HCT116 (cell line): ENCODE data around the gene COL20A1. TPM values are rescaled to one million over a fixed set of nuclear protein-coding genes. Genes with fewer than 3 reads are reported as not detected.

Experiments used
- ATAC-seq: fragments of 200-7000 bp; cut with Tn5 transposase; 2 replicates; pipeline ENCODE4 v1.9.1; 2020; ENCODE audit warnings: mild to moderate bottlenecking, moderate library complexity
- BruUV-seq: library from RNA; stranded (reverse); fragments of 400-500 nt; replicated peaks from 2 replicates; lab custom pipeline; 2021; lab: Mats Ljungman, UMichigan
- CTCF ChIA-PET: fragments of 300-600 bp; sonication (Branson Sonifier 250); formaldehyde crosslinking; loops from one replicate; lab custom pipeline; 2021; ENCODE audit warnings: antibody characterized with exemption; lab: Charles Lee
- POLR2A ChIA-PET: fragments of 300-600, 350-600 bp; sonication (Branson Sonifier 250); formaldehyde crosslinking; loops from one replicate; lab custom pipeline; 2021; ENCODE audit warnings: antibody characterized with exemption; lab: Charles Lee
- RAD21 ChIA-PET, 2 experiments: fragments of 300-600 bp; sonication (Branson Sonifier 250); formaldehyde crosslinking; loops; one replicate each; lab custom pipeline; 2023; ENCODE audit warnings: low total read pairs in 2 of 2; ENCODE audit not compliant: uncharacterized antibody in 2 of 2, unreplicated experiment in 2 of 2, low non-redundant PET in 1 of 2; lab: Charles Lee
- DNase-seq: peaks from one replicate; pipeline ENCODE4 v3.0.0-alpha.2; 2010; ENCODE audit warnings: low read depth, low spot score
- H2AFZ ChIP-seq: fragments of 200-600 bp; shearing (Covaris generic), sonication (generic); 2 replicates; pipeline ENCODE4 v1.6.1; 2017; ENCODE audit warnings: low read depth, mixed run types, mixed read lengths, antibody characterized with exemption, low read length; ENCODE audit not compliant: poor library complexity, severe bottlenecking
- H3K27ac ChIP-seq: 2 replicates; pipeline ENCODE4 v1.5.1; 2012; ENCODE audit warnings: low read depth, low read length
- H3K27me3 ChIP-seq: fragments of 200-600 bp; sonication (generic); 2 replicates; pipeline ENCODE4 v1.6.1; 2016; ENCODE audit warnings: mixed run types, low read length, mixed read lengths; ENCODE audit not compliant: insufficient read depth
- H3K36me3 ChIP-seq, 2 experiments: fragments of 200-500 bp in 1 of 2; fragments of 200-600 bp in 1 of 2; sonication (Bioruptor generic) in 1 of 2; sonication (generic) in 1 of 2; 2 replicates each; pipeline versions ENCODE4 v1.5.1 to v1.6.1; 2014 to 2016; ENCODE audit warnings: low read length in 2 of 2, inconsistent platforms in 1 of 2, mixed read lengths in 1 of 2, mixed run types in 1 of 2; ENCODE audit not compliant: insufficient read depth in 2 of 2, control insufficient read depth in 1 of 2
- H3K4me1 ChIP-seq, 2 experiments: fragments of 200-600 bp in 1 of 2; sonication (generic) in 1 of 2; 2 replicates each; pipeline versions ENCODE4 v1.5.1 to v1.6.1; 2012 to 2017; ENCODE audit warnings: low read length in 2 of 2, inconsistent platforms in 1 of 2, mild to moderate bottlenecking in 1 of 2, mixed read lengths in 1 of 2, mixed run types in 1 of 2, moderate library complexity in 1 of 2; ENCODE audit not compliant: insufficient read depth in 2 of 2, control insufficient read depth in 1 of 2
- H3K4me2 ChIP-seq: fragments of 200-600 bp; sonication (generic); 2 replicates; pipeline ENCODE4 v1.6.1; 2017; ENCODE audit warnings: mixed run types, low read length, mixed read lengths
- H3K4me3 ChIP-seq, 2 experiments: fragments of 200-600 bp in 1 of 2; sonication (generic) in 1 of 2; replicated peaks in 1 of 2; 2 replicates each; pipeline ENCODE4 v1.5.1; 2011 to 2016; ENCODE audit warnings: low read length in 2 of 2, control low read depth in 1 of 2, low read depth in 1 of 2, mild to moderate bottlenecking in 1 of 2, mixed read lengths in 1 of 2, mixed run types in 1 of 2
- H3K79me2 ChIP-seq: fragments of 200-600 bp; sonication (generic); 2 replicates; pipeline ENCODE4 v1.6.1; 2017; ENCODE audit warnings: mild to moderate bottlenecking, mixed run types, low read length, moderate library complexity, mixed read lengths; ENCODE audit not compliant: insufficient read depth
- H3K9ac ChIP-seq: fragments of 200-600 bp; sonication (generic); 2 replicates; pipeline ENCODE4 v1.6.1; 2016; ENCODE audit warnings: low read length, mixed read lengths
- H3K9me2 ChIP-seq: fragments of 200-600 bp; sonication (generic), shearing (Covaris generic); 2 replicates; pipeline ENCODE4 v1.6.1; 2017; ENCODE audit warnings: mixed run types, mild to moderate bottlenecking, moderate library complexity; ENCODE audit not compliant: insufficient read depth
- H3K9me3 ChIP-seq, 2 experiments: fragments of 200-500 bp in 1 of 2; fragments of 200-600 bp in 1 of 2; sonication (Bioruptor generic) in 1 of 2; sonication (generic) in 1 of 2; 2 replicates each; pipeline ENCODE4 v1.6.1; 2014 to 2017; ENCODE audit warnings: low read length in 2 of 2, mixed read lengths in 2 of 2, inconsistent platforms in 1 of 2, low read depth in 1 of 2, mild to moderate bottlenecking in 1 of 2, mixed run types in 1 of 2, moderate library complexity in 1 of 2; ENCODE audit not compliant: control insufficient read depth in 1 of 2, insufficient read depth in 1 of 2
- H4K20me1 ChIP-seq: fragments of 200-600 bp; sonication (generic), shearing (Covaris generic); 2 replicates; pipeline ENCODE4 v1.6.1; 2017; ENCODE audit warnings: mixed run types, mild to moderate bottlenecking, moderate library complexity; ENCODE audit not compliant: insufficient read depth
- ATF3 ChIP-seq: IDR thresholded peaks from 2 replicates; pipeline ENCODE4 v1.6.1; 2012
- EZH2phosphoT487 ChIP-seq: fragments of 200-600 bp; IDR thresholded peaks from 2 replicates; pipeline ENCODE4 v1.6.1; 2018; ENCODE audit warnings: antibody characterized with exemption, borderline replicate concordance
- JUND ChIP-seq: IDR thresholded peaks from 2 replicates; pipeline ENCODE4 v1.6.1; 2012
- SP1 ChIP-seq: IDR thresholded peaks from 2 replicates; pipeline ENCODE4 v1.6.1; 2012; ENCODE audit warnings: low read depth
- YY1 ChIP-seq: IDR thresholded peaks from 2 replicates; pipeline ENCODE4 v1.6.1; 2011; ENCODE audit warnings: low read length, low read depth, moderate library complexity, mild to moderate bottlenecking; ENCODE audit not compliant: insufficient replicate concordance; ENCODE audit errors: extremely low read depth
- intact Hi-C: fragments of 100-400 bp; cut with micrococcal nuclease; formaldehyde crosslinking; loops from 2 replicates; pipeline ENCODE4 v1.10.0; 2022
- total RNA-seq: library from RNA; stranded (reverse); gene quantifications from one replicate; pipeline ENCODE4 v1.2.1, GENCODE V29; 2021; ENCODE audit not compliant: unreplicated experiment
- TF ChIP-seq, protein P1 (sequence below), 3 experiments: fragments of 200-600 bp in 1 of 3; sonication (generic) in 1 of 3; IDR thresholded peaks in 2 of 3; conservative IDR thresholded peaks in 1 of 3; 2 replicates each; pipeline ENCODE4 v1.5.1; 2012 to 2017; ENCODE audit warnings: low read depth in 2 of 3, low read length in 2 of 3, antibody characterized with exemption in 1 of 3, borderline replicate concordance in 1 of 3, control low read depth in 1 of 3, mild to moderate bottlenecking in 1 of 3, mixed read lengths in 1 of 3, mixed run types in 1 of 3, moderate library complexity in 1 of 3; ENCODE audit not compliant: insufficient read depth in 1 of 3
- TF ChIP-seq, protein P2 (sequence below): IDR thresholded peaks from 2 replicates; pipeline ENCODE4 v1.6.1; 2011; ENCODE audit warnings: mild to moderate bottlenecking, low read length, moderate library complexity; ENCODE audit not compliant: insufficient replicate concordance; ENCODE audit errors: extremely low read depth

Gene COL20A1
- total RNA-seq, 1 experiment from 2014 or later, result 0.34 TPM

- POLR2A ChIA-PET, result no interaction called here
- no peaks in the 10 kb centered on the region for H3K36me3 ChIP-seq
- no peak overlapping the region for H3K4me3 ChIP-seq
- DNase-seq (no peak), ATAC-seq (no peak)
- H3K4me1 ChIP-seq, result no peaks in the 10 kb centered on the region
- H3K9ac ChIP-seq, result no peak overlapping the region
- no peak overlapping the region for H3K27ac ChIP-seq
- intact Hi-C loops, result no loop called here
- no peak for TF ChIP-seq SP1
- CTCF ChIA-PET, result no interaction called here
- H3K9me2 ChIP-seq, result no peaks in the 10 kb centered on the region
- no peaks in the 10 kb centered on the region for H4K20me1 ChIP-seq
- RAD21 ChIA-PET, result no interaction called here
- no peak overlapping the region for H3K4me2 ChIP-seq
- H3K27me3 ChIP-seq, result no peaks in the 10 kb centered on the region
- BruUV-seq, result no TSS peak
- no peak overlapping the region for H2AFZ ChIP-seq
- H3K79me2 ChIP-seq, result no peaks in the 10 kb centered on the region
- no peaks in the 10 kb centered on the region for H3K9me3 ChIP-seq
These were observed 25.6 kb downstream of the COL20A1 start for GRCh38 chr20:63318391-63319163.

- POLR2A ChIA-PET, result no interaction called here
- intact Hi-C loops, result no loop called here
- no peak for ATAC-seq
- Histone ChIP-seq H3K36me3 (no peaks in the 10 kb centered on the region), H3K27me3 (no peaks in the 10 kb centered on the region), H2AFZ (no peak overlapping the region), H3K27ac (no peak overlapping the region), H3K4me2 (no peak overlapping the region), H4K20me1 (no peaks in the 10 kb centered on the region), H3K9me3 (no peaks in the 10 kb centered on the region), H3K9me2 (no peaks in the 10 kb centered on the region), H3K79me2 (no peaks in the 10 kb centered on the region), H3K4me1 (no peaks in the 10 kb centered on the region), H3K9ac (no peak overlapping the region), H3K4me3 (no peak overlapping the region)
- CTCF ChIA-PET, result no interaction called here
- TF ChIP-seq ATF3 (no peak), EZH2phosphoT487 (no peak), JUND (no peak), YY1 (no peak)
- TF ChIP-seq, protein P1, sequence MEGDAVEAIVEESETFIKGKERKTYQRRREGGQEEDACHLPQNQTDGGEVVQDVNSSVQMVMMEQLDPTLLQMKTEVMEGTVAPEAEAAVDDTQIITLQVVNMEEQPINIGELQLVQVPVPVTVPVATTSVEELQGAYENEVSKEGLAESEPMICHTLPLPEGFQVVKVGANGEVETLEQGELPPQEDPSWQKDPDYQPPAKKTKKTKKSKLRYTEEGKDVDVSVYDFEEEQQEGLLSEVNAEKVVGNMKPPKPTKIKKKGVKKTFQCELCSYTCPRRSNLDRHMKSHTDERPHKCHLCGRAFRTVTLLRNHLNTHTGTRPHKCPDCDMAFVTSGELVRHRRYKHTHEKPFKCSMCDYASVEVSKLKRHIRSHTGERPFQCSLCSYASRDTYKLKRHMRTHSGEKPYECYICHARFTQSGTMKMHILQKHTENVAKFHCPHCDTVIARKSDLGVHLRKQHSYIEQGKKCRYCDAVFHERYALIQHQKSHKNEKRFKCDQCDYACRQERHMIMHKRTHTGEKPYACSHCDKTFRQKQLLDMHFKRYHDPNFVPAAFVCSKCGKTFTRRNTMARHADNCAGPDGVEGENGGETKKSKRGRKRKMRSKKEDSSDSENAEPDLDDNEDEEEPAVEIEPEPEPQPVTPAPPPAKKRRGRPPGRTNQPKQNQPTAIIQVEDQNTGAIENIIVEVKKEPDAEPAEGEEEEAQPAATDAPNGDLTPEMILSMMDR (IDR thresholded peaks at IDR 0.05 in 2 of 3, conservative IDR thresholded peaks at IDR 0.05 in 1 of 3; ENCODE audit: borderline replicate concordance in 1 of 3, insufficient read depth in 1 of 3, low read depth in 2 of 3, low read length in 2 of 3), result no peak
- TF ChIP-seq, protein P2, sequence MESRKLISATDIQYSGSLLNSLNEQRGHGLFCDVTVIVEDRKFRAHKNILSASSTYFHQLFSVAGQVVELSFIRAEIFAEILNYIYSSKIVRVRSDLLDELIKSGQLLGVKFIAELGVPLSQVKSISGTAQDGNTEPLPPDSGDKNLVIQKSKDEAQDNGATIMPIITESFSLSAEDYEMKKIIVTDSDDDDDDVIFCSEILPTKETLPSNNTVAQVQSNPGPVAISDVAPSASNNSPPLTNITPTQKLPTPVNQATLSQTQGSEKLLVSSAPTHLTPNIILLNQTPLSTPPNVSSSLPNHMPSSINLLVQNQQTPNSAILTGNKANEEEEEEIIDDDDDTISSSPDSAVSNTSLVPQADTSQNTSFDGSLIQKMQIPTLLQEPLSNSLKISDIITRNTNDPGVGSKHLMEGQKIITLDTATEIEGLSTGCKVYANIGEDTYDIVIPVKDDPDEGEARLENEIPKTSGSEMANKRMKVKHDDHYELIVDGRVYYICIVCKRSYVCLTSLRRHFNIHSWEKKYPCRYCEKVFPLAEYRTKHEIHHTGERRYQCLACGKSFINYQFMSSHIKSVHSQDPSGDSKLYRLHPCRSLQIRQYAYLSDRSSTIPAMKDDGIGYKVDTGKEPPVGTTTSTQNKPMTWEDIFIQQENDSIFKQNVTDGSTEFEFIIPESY, result no peak
- no peak for DNase-seq
- RAD21 ChIA-PET, result no interaction called here
- no TSS peak for BruUV-seq
These were observed 26.4 kb downstream of the COL20A1 start for GRCh38 chr20:63319164-63320040.
